GM20431 (cell line): ENCODE measurements around the gene AK1.
"Not testable (repeated sequence)": the region's sequence is repeated elsewhere in the genome, so short reads cannot be mapped to it uniquely, and the experiment has no call there.

Experiments used
- in situ Hi-C: fragments of 300-500 bp; cut with MseI, MboI; formaldehyde crosslinking; loops from one replicate; pipeline ENCODE4 v1.15.0; 2020; ENCODE audit warnings: low sequenced_read_pairs; ENCODE audit not compliant: unreplicated experiment

AK1 gene

DNA sequence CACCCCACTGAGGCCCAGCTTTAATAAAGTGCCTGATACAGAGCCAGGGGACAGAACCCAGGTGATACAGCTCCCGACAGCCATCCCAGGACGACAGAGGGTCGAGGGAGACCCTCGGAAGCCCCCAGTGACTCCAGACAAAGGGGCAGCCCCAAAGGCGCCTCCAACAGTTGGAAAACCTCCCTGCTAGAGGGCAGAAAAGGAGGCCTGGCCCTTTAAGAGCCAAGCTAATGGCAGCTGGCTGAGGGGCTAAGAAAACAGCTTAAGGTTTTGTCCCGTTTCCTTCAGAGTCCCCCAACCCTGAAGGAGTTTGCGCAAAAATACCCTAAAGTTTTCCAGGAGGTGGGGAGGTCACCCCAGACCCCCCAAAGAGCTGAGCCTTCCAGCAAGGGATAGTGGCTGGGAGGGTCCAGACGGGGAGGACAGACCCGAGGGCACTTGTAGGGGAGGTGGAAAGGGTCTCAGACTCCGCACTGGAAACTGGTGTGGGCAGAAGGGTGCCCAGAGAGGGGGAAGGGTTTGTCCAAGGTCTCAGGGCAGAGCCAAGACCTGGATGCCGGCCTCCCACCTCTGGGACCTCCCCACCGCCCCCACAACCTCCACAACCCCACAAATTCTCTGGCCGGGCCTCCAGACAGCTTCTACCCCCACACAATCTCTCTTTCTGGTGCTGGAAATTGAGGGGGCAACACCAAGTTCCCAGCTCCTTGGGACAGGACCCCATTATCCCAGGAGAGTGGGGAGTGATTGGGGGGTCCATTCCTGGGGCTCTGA is 8.2 kb upstream of the AK1 start:
- in situ Hi-C loops: no loop called here

GRCh38 chr9:127884976-127885490 is 7.6 kb upstream of the AK1 start:
- in situ Hi-C loops: no loop called here

GRCh38 chr9:127884427-127884911 is 7.0 kb upstream of the AK1 start:
- in situ Hi-C loops: no loop called here

DNA sequence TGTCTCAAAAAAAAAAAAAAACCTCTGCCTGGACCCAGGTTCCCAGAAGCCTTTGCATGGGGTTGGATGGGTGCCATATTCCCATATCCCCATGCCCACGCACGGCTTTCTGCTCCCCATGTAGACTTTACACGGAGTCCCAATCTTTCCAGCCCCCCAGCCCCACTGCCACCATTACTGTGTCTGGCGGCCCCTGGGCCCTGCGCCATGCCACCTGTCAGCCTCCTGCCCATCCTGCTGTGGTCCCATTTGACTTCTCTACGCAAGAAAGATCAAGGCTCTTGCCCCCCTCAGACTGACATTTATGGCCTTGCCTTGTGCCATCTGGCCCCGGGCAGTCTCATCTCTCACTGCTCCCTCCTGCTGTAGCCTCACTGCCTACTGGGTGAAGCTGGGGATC is 6.5 kb upstream of the AK1 start:
- in situ Hi-C loops: no loop called here

DNA sequence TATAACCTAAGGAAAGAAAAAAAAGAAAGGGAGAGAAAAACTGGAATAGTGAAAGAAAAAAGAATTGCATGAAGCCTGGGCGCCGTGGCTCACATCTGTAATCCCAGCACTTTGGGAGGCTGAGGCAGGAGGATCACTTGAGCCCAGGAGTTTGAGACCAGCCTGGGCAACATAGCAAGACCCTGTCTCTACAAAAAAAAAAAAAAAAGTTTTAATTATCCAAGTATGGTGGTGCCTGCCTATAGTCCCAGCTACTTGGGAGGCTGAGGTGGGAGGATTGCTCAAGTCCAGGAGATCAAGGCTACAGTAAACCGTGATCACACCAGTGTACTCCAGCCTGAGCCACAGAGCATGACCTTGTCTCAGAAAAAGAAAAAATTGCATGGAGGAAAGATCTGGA is 4.2 kb upstream of the AK1 start:
- in situ Hi-C loops: not testable (repeated sequence)

DNA sequence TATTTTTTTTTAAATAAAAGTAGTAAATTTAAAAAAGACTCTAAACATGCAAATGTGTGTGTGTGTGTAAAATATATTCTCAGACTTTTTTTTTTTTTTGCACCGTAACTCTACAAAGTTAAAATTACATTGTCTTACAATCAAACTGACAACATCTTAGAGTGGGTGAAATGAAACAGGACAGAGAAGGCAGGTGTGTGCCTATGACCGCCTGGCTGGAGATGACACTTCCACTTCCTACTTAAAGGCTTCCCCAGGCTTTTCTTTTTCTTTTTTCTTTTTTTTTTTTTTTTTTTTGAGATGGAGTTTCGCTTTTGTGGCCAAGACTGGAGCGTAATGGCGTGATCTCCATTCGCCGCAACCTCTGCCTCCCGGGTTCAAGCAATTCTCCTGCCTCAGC is 2.7 kb upstream of the AK1 start:
- in situ Hi-C loops: no loop called here

GRCh38 chr9:127878652-127879390 is 1.3 kb upstream of the AK1 start:
- in situ Hi-C loops: no loop called here

DNA sequence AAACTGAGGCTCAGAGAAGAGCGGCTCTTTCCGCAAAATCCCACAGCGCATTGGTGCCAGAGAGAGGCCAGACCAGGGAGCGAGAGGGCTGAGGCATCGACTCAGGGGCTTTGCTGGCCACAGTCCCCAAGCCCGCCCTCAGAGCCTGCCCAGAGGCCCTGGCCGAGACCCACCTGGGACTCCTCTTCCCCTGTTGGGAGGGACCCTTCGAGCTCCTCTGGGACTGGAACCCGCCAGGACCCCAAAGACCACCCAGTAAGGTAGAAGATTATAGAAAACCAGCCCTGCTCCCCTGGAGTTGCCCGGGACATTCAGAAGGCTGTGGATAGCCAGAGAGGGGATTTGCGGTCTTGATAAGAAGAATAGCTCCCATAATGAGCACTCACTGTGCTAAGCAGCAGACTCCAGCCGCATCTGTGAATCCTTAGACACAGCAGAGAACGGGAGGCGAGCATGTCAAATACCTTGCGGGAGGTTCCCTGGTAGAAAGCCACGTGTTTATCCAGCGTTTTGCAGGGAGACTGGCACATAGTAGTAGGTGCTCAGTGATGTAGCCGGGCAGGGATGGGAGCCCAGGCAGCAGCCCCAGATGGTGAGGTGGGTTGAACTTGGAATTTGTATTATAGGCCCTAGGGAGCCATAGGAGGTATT is 651 bp upstream of the AK1 start:
- in situ Hi-C loops: no loop called here

DNA sequence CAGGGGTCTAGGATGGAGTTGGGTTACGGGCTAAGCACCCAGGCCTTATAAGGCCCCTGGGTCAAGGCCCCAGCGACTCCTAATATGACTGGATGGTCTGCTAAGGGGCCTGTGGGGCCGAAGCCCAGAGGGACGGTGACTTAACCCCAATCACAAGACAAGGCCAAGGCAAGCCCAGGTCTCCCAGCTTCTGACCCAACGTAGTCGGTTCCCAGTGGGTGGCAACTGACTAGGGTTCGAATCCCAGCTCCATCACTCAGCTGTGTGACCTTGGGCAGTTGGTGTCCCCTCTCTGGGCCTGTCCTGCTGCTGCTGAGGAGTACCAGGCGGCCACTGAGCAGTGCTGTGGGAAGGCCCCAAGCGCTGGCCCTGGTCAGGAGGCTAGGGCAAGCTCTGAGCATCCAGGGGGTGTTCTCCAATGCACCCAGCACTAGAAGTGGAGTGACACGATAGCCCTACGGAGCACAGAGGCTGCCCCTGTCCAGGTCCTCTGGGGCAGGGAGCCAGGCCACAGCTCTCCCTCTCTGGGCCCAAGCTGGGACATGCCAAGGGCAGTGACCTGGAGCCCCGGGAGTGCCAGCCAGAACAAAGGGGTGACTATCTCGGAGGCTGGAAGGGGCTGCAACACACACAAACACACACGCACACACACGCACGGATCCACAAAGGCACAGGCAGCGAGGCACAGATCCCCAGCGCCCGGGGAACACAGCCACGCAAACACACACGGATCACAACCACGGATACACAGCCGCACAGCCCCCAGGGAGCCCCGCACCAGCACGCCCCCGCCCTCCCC is 512 bp downstream of the AK1 start:
- in situ Hi-C loops: no loop called here

DNA sequence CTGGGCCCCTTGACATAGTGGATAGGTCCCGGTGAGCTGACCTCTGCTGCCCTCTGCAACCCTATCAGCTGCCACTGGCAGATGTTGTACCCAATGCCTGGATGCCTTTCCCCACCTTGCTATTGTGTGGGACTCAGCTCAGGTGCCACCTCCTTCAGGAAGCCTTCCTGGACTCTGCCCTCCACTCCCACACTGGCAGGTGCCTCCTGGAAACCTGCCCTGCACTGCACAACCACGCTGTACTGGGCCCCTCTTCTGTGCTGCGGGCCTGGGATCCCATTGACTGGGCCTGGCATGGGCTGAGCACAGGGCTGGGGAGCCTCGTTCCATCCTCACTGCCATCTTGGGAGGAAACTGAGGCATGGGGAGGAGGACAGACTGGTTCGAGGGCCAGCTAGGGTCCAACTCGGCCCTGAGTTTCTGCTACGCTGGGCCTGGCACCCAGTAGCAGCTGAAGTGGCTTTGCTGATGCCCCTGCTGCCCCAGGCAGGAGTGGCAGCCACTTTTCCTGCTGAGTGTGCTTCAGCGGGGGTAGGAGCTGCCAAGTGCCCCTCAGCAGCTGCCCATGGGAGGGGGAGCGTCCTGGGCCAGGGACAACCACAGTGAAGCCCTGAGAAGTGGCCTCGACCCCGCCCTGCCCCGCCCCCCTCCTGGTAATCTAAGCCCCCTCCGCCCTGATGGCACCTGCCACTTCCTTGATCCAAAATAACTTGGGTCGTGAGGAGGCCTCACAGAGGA is 1.3 kb downstream of the AK1 start:
- in situ Hi-C loops: no loop called here

GRCh38 chr9:127875306-127875966 is 2.0 kb downstream of the AK1 start:
- in situ Hi-C loops: no loop called here

GRCh38 chr9:127874301-127875221 is 2.9 kb downstream of the AK1 start:
- in situ Hi-C loops: no loop called here

- in situ Hi-C loops: no loop called here
These were observed 3.6 kb downstream of the AK1 start for GRCh38 chr9:127873886-127874285.

DNA sequence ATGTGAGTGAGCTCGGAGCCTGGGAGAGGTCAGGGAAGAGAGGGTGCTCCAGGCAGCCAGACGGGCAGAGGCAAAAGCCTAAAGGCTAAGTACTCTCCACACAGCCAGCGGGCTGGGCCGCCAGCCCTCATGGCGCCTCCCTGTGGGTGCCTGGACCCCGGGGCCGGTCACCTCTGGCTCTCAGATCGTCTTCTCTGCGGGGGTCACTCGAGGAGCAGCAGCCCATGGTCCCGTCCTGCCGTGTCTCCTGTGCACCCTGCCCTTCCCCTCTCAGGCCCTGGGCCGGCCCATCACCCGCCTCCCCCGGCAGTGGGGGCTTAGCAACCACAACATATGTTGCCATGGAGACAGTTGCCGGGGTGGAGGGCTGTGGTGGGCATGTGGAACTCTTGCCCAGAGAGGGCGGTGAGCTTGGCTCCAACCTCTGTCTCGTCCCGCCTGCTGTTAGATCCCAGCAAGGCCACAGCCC is 4.2 kb downstream of the AK1 start:
- in situ Hi-C loops: no loop called here

DNA sequence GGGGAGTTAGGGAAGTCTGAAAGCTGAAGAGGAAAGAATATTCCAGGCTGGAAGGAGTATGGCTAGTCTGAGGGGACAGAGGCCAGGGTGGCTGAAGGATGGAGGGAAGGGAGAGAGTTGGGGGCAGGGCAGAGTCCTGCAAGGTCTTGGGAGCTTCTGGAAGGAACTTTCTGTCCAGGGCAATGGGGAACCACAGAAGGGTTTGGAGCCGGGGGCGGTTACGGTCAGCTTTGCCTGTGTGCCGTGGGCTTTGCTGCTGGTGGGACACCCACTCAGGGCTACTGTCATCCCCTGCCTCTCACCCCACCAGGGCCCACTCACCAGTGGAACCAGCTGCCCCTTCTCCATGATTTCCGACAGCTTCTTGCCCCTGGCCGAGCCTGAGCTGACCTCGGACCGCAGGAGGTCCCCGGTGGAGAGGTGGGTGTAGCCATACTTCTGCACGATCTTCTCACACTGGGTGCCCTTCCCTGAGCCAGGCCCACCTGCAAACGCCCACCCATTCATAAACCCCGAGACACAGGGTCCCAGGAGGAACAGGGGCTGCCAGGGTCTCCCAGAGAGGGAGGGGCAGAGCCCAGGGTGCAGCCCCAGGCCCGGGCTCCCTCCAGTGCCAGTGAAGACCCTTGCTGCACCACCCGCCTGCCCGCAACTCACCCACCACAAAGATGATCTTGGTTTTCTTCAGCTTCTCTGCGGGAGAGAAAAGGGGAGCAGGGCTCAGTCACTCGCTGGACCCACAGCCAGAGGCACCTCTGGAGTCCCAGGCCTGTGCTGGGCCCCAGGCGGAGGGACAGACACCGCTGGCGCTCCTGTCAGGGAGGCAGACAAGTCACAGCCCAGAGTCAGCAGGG is 4.9 kb downstream of the AK1 start:
- in situ Hi-C loops: no loop called here

- in situ Hi-C loops: no loop called here
These were observed 5.9 kb downstream of the AK1 start for GRCh38 chr9:127871531-127871930.

GRCh38 chr9:127870887-127871286 is 6.6 kb downstream of the AK1 start:
- in situ Hi-C loops: no loop called here
